Tibial nerve (tissue), 4 donors: ENCODE data around the gene RIN3. TPM values are rescaled to one million over a fixed set of nuclear protein-coding genes. Genes with fewer than 3 reads are reported as not detected.

Source experiments
- DNase-seq, 2 donors: peaks; one replicate each; pipeline ENCODE4 v3.0.0-alpha.2; 2019; ENCODE audit warnings: low spot score in 2 of 2
- H3K27ac ChIP-seq, 4 donors: fragments of 200-600 bp; sonication (generic) in 3 of 4; one replicate each; pipeline ENCODE4 v1.5.1; 2017 to 2019; ENCODE audit warnings: mild to moderate bottlenecking in 1 of 4
- H3K27me3 ChIP-seq, 2 donors: fragments of 200-600 bp; sonication (generic) in 1 of 2; one replicate each; pipeline versions ENCODE4 v1.5.1 to v1.6.0; 2017 to 2019
- H3K36me3 ChIP-seq, 3 donors: fragments of 200-600 bp; sonication (generic); one replicate each; pipeline ENCODE4 v1.5.1; 2018 to 2019
- H3K4me1 ChIP-seq, 4 donors: fragments of 200-600 bp; sonication (generic) in 3 of 4; one replicate each; pipeline ENCODE4 v1.5.1; 2017 to 2019
- H3K4me3 ChIP-seq, 4 donors: fragments of 200-600 bp; sonication (generic) in 3 of 4; one replicate each; pipeline ENCODE4 v1.5.1; 2017 to 2019; ENCODE audit warnings: mild to moderate bottlenecking in 1 of 4, moderate library complexity in 1 of 4
- H3K9me3 ChIP-seq, 4 donors: fragments of 200-600 bp; sonication (generic) in 3 of 4; one replicate each; pipeline ENCODE4 v1.5.1; 2017 to 2019
- EP300 ChIP-seq, 2 donors: sonication (generic); formaldehyde crosslinking; IDR thresholded peaks; one replicate each; pipeline ENCODE4 v1.6.1; 2017; ENCODE audit warnings: antibody characterized with exemption in 2 of 2, mild to moderate bottlenecking in 1 of 2
- POLR2A ChIP-seq, 2 donors: fragments of 450-650 bp; IDR thresholded peaks; one replicate each; pipeline ENCODE4 v1.6.1; 2017; ENCODE audit warnings: antibody characterized with exemption in 2 of 2, mild to moderate bottlenecking in 2 of 2, moderate library complexity in 2 of 2
- WGBS, 2 donors: methylation state at CpG; one replicate each; pipeline ENCODE4 v1.1.5; 2018; 5-methylcytosine and 5-hydroxymethylcytosine counted together
- total RNA-seq, 4 donors: library from RNA; depleted of rRNA; stranded (reverse); fragments of >200 nt; gene quantifications; one replicate each; pipeline ENCODE4 v1.1.0, GENCODE V29; 2016
- TF ChIP-seq, protein P1 (sequence below), 5 experiments: fragments of 200-600 bp in 3 of 5; fragments of 450-650 bp in 2 of 5; sonication (generic) in 3 of 5; IDR thresholded peaks; one replicate each; pipeline ENCODE4 v1.5.1; 2016 to 2019; ENCODE audit warnings: antibody characterized with exemption in 5 of 5, mild to moderate bottlenecking in 3 of 5, moderate library complexity in 2 of 5

Gene RIN3
- total RNA-seq, 4 donors from 2014 or later: 14.2 to 34.2 (median 15.5) TPM

DNA sequence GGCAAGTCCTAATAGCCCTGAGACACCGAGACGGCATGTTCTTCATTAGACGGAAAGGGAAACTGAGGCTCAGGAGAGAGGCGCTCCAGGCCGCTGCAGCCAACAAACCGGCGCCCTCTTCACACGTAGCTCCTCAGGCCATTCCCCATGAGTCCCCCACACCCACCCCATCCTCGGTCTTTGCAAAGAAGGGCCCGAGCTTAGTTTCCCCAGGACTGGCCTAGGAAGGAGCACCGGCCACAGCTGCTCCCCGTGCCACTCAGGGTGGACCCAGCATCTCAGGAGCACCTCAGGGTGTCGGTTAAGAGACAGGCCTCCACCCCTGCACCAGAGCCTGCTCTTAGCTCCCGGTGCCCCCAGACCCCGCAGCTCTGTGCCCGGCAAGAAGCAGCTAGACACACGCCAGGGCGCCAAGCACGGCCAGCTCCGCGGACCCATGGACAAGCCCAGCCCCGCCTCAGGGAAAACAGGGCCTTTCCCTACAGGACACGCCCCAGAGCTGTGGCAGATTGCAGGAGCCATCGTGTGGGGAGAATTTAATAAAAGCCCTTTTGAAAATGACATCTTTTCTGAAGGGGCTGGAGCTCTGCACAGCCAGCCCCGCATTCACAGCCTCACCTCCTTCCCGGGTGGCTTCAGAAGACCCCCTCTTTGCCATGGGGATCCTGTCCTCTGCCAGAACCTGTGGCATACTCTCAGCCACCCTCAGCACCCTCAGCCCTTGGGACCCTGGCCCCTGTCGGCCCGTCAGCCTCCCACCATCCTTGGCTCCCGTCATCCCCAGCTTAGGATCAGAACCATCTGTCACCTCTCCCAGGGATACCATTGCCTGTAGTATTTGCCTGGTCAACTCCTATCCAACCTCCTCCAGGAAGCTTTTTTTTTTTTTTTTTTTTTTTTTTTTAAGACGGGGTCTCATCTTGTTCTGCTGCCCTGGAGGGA lies 175.1 kb downstream of the RIN3 start:
- H3K36me3 ChIP-seq: peaks cover 0 to 44% (median 0%) of the 10 kb centered on the region in 3 donors
- DNase-seq: no peak
- H3K9me3 ChIP-seq: no peaks in the 10 kb centered on the region
- H3K4me3 ChIP-seq: peak overlapping the region in 2 of 4 donors; percentile 37 to 49
- H3K27me3 ChIP-seq: peaks cover 0 to 14% of the 10 kb centered on the region in 2 donors
- 85 to 86% methylated on average over 26 to 30 of the region's 30 CpGs for WGBS, 2 donors
- TF ChIP-seq EP300 (IDR thresholded peaks at IDR 0.05) (no peak), POLR2A (IDR thresholded peaks at IDR 0.05) (no peak)
- TF ChIP-seq, protein P1, sequence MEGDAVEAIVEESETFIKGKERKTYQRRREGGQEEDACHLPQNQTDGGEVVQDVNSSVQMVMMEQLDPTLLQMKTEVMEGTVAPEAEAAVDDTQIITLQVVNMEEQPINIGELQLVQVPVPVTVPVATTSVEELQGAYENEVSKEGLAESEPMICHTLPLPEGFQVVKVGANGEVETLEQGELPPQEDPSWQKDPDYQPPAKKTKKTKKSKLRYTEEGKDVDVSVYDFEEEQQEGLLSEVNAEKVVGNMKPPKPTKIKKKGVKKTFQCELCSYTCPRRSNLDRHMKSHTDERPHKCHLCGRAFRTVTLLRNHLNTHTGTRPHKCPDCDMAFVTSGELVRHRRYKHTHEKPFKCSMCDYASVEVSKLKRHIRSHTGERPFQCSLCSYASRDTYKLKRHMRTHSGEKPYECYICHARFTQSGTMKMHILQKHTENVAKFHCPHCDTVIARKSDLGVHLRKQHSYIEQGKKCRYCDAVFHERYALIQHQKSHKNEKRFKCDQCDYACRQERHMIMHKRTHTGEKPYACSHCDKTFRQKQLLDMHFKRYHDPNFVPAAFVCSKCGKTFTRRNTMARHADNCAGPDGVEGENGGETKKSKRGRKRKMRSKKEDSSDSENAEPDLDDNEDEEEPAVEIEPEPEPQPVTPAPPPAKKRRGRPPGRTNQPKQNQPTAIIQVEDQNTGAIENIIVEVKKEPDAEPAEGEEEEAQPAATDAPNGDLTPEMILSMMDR (IDR thresholded peaks at IDR 0.05): no peak
- H3K4me1 ChIP-seq: peaks cover 0 to 37% (median 7%) of the 10 kb centered on the region in 4 donors
- no peak overlapping the region for H3K27ac ChIP-seq

DNA sequence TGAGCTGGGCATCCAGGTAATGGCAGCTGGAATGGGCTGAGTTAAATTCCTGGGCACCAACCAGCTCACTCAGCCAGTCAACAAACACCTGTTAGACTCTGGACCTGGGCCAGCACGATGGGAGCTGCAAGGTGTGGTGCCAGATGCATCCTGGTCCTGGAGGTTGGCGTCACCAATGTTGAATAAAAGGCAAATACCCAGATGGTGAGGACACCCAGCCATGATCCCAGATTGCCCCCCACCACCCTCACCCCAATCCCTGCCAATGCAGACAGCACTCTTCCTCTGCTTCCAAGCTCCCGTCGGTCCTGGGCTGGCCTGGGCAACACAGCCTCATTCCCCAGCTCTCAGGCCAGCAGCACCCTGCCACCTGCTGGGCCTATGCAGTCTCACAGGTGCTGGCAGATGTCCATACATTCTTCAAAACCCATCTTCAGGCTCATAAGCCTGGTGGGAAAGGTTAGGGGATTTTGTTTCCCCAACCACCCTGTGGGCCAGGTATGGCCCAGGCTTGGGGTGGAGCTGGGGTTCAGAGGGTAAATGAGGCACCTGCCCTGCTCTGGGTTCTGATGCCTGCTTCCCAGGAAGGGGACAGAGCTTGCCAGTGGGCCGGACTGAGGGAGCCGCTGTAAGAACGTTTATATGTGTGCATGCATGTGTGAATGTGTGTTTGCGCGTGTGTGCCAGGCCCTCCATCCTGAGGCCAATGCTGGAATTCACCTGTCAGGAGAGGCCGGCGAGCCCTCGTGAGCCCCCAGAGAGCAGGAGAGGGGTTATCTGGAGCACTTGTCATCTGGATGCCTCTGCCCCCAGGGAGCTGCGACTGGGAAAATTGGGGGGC lies 176.8 kb downstream of the RIN3 start:
- Histone ChIP-seq H3K4me1 (peaks cover 0 to 41% (median 7%) of the 10 kb centered on the region in 4 donors), H3K36me3 (peaks cover 0 to 36% (median 0%) of the 10 kb centered on the region in 3 donors), H3K4me3 (no peak overlapping the region), H3K27me3 (peaks cover 0 to 14% of the 10 kb centered on the region in 2 donors), H3K27ac (no peak overlapping the region), H3K9me3 (no peaks in the 10 kb centered on the region)
- DNase-seq: peak in 1 of 2 donors; percentile 35
- TF ChIP-seq EP300 (IDR thresholded peaks at IDR 0.05): no peak
- TF ChIP-seq, protein P1 (IDR thresholded peaks at IDR 0.05): peak in 4 of 5 experiments; percentile 20 to 28 (median 22)
- WGBS, 2 donors: 73 to 77% methylated on average over 13 of the region's 13 CpGs

- 31 to 69% methylated on average over 2 of the region's 2 CpGs for WGBS, 2 donors
- Histone ChIP-seq H3K4me3 (no peak overlapping the region), H3K9me3 (no peaks in the 10 kb centered on the region), H3K4me1 (peaks cover 0 to 38% (median 4%) of the 10 kb centered on the region in 4 donors), H3K27me3 (peaks cover 0 to 6% of the 10 kb centered on the region in 2 donors), H3K36me3 (peaks cover 0 to 14% (median 0%) of the 10 kb centered on the region in 3 donors), H3K27ac (peak overlapping the region in 2 of 4 donors; percentile 53 to 69)
- TF ChIP-seq, protein P1 (IDR thresholded peaks at IDR 0.05): no peak
- peak in 1 of 2 donors; percentile 46 for TF ChIP-seq EP300 (IDR thresholded peaks at IDR 0.05)
- TF ChIP-seq POLR2A (IDR thresholded peaks at IDR 0.05): no peak
- DNase-seq: peak in 1 of 2 donors; percentile 41
Observed at GRCh38 chr14:92692822-92693226, 179.2 kb downstream of the RIN3 start.

DNA sequence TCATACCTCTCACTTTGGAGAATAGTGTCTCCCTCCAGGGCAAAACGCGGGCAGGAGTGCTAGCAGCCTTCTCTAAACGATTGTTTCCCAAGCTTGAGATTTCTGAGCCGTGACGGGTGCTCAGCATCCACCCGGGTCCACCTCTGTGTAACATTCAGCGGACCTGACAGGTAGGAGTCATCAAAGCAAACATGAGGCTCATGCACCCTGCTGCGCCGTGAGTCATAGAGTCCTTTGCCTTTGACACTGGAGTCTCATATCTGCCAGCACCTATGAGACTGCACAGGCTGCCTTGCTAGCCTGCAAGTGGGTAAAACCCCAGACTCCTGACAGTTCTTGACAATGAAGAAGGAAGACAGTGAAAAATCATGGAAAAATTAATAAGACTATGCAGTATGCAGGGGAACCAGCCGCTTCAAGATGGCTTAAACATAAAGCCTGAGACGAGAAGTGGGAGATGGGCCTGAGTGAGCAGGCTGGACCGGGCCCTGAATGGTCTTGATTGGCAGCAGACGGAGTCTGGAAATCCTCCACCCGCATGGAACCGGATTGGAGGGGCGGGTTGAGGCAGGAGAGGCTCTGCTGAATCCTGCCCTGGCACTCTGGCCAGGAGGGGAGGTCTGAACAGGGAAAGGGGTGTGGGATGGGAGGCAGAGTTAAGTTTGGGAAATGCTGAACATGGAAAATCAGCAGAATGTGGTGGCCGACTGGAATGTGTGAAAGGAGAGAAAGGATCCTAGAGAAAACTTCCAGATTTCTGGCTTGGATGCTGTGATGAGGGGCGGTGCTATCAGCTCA lies 180.6 kb downstream of the RIN3 start:
- DNase-seq: no peak
- Histone ChIP-seq H3K27me3 (no peaks in the 10 kb centered on the region), H3K4me1 (peaks cover 0 to 33% (median 4%) of the 10 kb centered on the region in 4 donors), H3K27ac (no peak overlapping the region), H3K36me3 (peaks cover 0 to 7% (median 0%) of the 10 kb centered on the region in 3 donors), H3K9me3 (no peaks in the 10 kb centered on the region), H3K4me3 (no peak overlapping the region)
- WGBS, 2 donors: 79 to 81% methylated on average over 18 of the region's 18 CpGs
- TF ChIP-seq EP300 (IDR thresholded peaks at IDR 0.05) (no peak), POLR2A (IDR thresholded peaks at IDR 0.05) (no peak)
- TF ChIP-seq, protein P1 (IDR thresholded peaks at IDR 0.05): no peak
